Measurements from ENCODE around the gene ARID1B. TPM values are rescaled to one million over a fixed set of nuclear protein-coding genes. Genes with fewer than 3 reads are reported as not detected.

The ARID1B gene
- total and polyA plus RNA-seq, 2 of the 4 experiments (the other 2 are of a cell fraction): 14.5 to 20.1 TPM

GRCh38 chr6:156787569-156788492 lies 10.7 kb downstream of the ARID1B start:
- ChIA-PET CTCF (interaction anchor here (1.0 kb wide), 1 partner anchor 53 kb away, joined by 3 read pairs; no protein-coding TSS in a partner anchor), POLR2A (ENCODE audit: unreplicated experiment) (interaction anchor here (0.6 kb wide), 1 partner anchor 240 kb away, joined by 7 read pairs; no protein-coding TSS in a partner anchor)
- H3K4me1 ChIP-seq (ENCODE audit: control insufficient read depth, insufficient read depth, low read length): peaks cover 17% of the 10 kb centered on the region
- H4K5ac ChIP-seq (ENCODE audit: low read depth, low read length): no peak overlapping the region
- in situ Hi-C loops (cut with MboI; ENCODE audit: low sequenced_read_pairs): loop anchor here (10.0 kb wide), 2 partner anchors 167 to 227 kb away; no protein-coding TSS in a partner anchor
- no peak overlapping the region for H2BK20ac ChIP-seq (ENCODE audit: low read depth, low read length)
- dilution Hi-C loops (cut with HindIII; ENCODE audit: low sequenced_read_pairs, unreplicated experiment): no loop called here
- no peak overlapping the region for H2BK5ac ChIP-seq (ENCODE audit: low read depth, low read length, poor library complexity, severe bottlenecking)
- no peak overlapping the region for H3K27ac ChIP-seq (ENCODE audit: insufficient read depth, low read length)
- intact Hi-C loops (cut with micrococcal nuclease): no loop called here
- H4K20me1 ChIP-seq (ENCODE audit: insufficient read depth, low read length): peaks cover 75% of the 10 kb centered on the region
- H3K79me1 ChIP-seq (ENCODE audit: low read depth in 1 of 2, low read length in 2 of 2): peaks cover 23 to 66% of the 10 kb centered on the region in 2 experiments
- H2AFZ ChIP-seq (replicated peaks; ENCODE audit: low read length, poor library complexity): no peak overlapping the region
- H4K8ac ChIP-seq (ENCODE audit: low read depth in 2 of 2, low read length in 2 of 2): no peak overlapping the region
- no peak overlapping the region for H3K4me3 ChIP-seq (ENCODE audit: insufficient read depth, low read depth, low read length)
- no peak overlapping the region for H2BK120ac ChIP-seq (ENCODE audit: low read depth, low read length)
- no peak overlapping the region for H2BK15ac ChIP-seq (ENCODE audit: low read depth, low read length)
- H2AK9ac ChIP-seq (replicated peaks; ENCODE audit: low read depth, low read length, poor library complexity): no peak overlapping the region
- H3K9ac ChIP-seq (ENCODE audit: low read depth, low read length): no peak overlapping the region
- no peaks in the 10 kb centered on the region for H3K9me3 ChIP-seq (ENCODE audit: control insufficient read depth, insufficient read depth, low read length)
- peaks cover 19% of the 10 kb centered on the region for H3K9me1 ChIP-seq (ENCODE audit: insufficient read depth, low read length)
- H3K14ac ChIP-seq (replicated peaks; ENCODE audit: low read depth, low read length): no peak overlapping the region
- no peak overlapping the region for H4K91ac ChIP-seq (ENCODE audit: insufficient read depth, low read depth, low read length)
- H3K4me2 ChIP-seq (ENCODE audit: low read depth, low read length): no peak overlapping the region
- H3K4ac ChIP-seq (ENCODE audit: low read depth, low read length): no peak overlapping the region
- WGBS, 2 experiments (ENCODE audit: extremely low coverage in 2 of 2, insufficient read length in 1 of 2): no CpG with 5 or more reads among the region's 5 CpGs
- H3K27me3 ChIP-seq (ENCODE audit: control insufficient read depth, insufficient read depth, low read length): no peaks in the 10 kb centered on the region
- DNase-seq (no peak), ATAC-seq (ENCODE audit: low read depth) (no peak)
- no peak overlapping the region; the same call in 1 of the 2 replicates for H3K23ac ChIP-seq (ENCODE audit: low read depth, low read length)
- no peak overlapping the region for H3K56ac ChIP-seq (ENCODE audit: extremely low read depth, insufficient read depth, low read length)
- H2AK5ac ChIP-seq (ENCODE audit: low read depth, low read length): peak overlapping the region; percentile 11; the same call in 1 of the 2 replicates
- no peak for TF ChIP-seq RCOR1 (IDR thresholded peaks at IDR 0.05; ENCODE audit: insufficient replicate concordance, low read length)
- no peak for TF ChIP-seq MAFK (IDR thresholded peaks at IDR 0.05; ENCODE audit: low read depth, low read length)
- TF ChIP-seq MXI1 (IDR thresholded peaks at IDR 0.05; ENCODE audit: borderline replicate concordance, low read depth, low read length): no peak
- no peak for TF ChIP-seq CEBPB (IDR thresholded peaks at IDR 0.05; ENCODE audit: low read depth, low read length)
- no peak overlapping the region for H3K18ac ChIP-seq (ENCODE audit: low read depth, low read length)
- peaks cover 2% of the 10 kb centered on the region for H3K36me3 ChIP-seq (ENCODE audit: control insufficient read depth, insufficient read depth, low read length)
- BruUV-seq (replicated peaks): no TSS peak

All from IMR-90 (cell line).